PC-3 (cell line): ENCODE data around the gene RPLP2. TPM values are rescaled to one million over a fixed set of nuclear protein-coding genes. Genes with fewer than 3 reads are reported as not detected.
A peak's percentile ranks its signal among the peaks of the same experiment; 100 is the strongest.

ENCODE experiments used
- ATAC-seq: fragments of 200-7000 bp; cut with Tn5 transposase; 2 replicates; pipeline ENCODE4 v1.9.1; 2020; ENCODE audit warnings: mild to moderate bottlenecking, moderate library complexity
- BruUV-seq: library from RNA; stranded (reverse); fragments of 400-500 nt; replicated peaks from 2 replicates; lab custom pipeline; 2021; lab: Mats Ljungman, UMichigan
- CTCF ChIA-PET: fragments of 300-600 bp; sonication (Branson Sonifier 250); formaldehyde crosslinking; loops from one replicate; lab custom pipeline; 2022; ENCODE audit warnings: antibody characterized with exemption; lab: Charles Lee
- POLR2A ChIA-PET: fragments of 300-600 bp; sonication (Branson Sonifier 250); formaldehyde crosslinking; loops from one replicate; lab custom pipeline; 2022; ENCODE audit warnings: antibody characterized with exemption; ENCODE audit not compliant: unreplicated experiment; lab: Charles Lee
- DNase-seq: peaks from one replicate; pipeline ENCODE4 v3.0.0-alpha.2; 2015
- H2AFZ ChIP-seq: fragments of 300-600 bp; sonication (generic); 2 replicates; pipeline ENCODE4 v1.6.0; 2016; ENCODE audit warnings: antibody characterized with exemption, low read length
- H3F3A ChIP-seq: fragments of 300-600 bp; sonication (generic); one replicate; pipeline ENCODE4 v1.6.0; 2017; ENCODE audit warnings: antibody characterized with exemption, low read length, control low read depth, mild to moderate bottlenecking; ENCODE audit not compliant: unreplicated experiment
- H3K27ac ChIP-seq: fragments of 300-600 bp; sonication (generic); 2 replicates; pipeline ENCODE4 v1.5.1; 2016; ENCODE audit warnings: mild to moderate bottlenecking, low read length
- H3K27me3 ChIP-seq: fragments of 300-600 bp; sonication (generic); 2 replicates; pipeline ENCODE4 v1.6.1; 2016; ENCODE audit warnings: low read length, mixed read lengths
- H3K36me3 ChIP-seq: fragments of 300-600 bp; sonication (generic); 2 replicates; pipeline ENCODE4 v1.6.1; 2016; ENCODE audit warnings: low read depth, mixed run types, low read length, mixed read lengths
- H3K4me1 ChIP-seq: fragments of 300-600 bp; sonication (generic); 2 replicates; pipeline ENCODE4 v1.5.1; 2016; ENCODE audit warnings: low read length; ENCODE audit not compliant: insufficient read depth
- H3K4me2 ChIP-seq: fragments of 300-600 bp; sonication (generic); 2 replicates; pipeline ENCODE4 v1.6.0; 2016; ENCODE audit warnings: low read length
- H3K4me3 ChIP-seq: fragments of 300-600 bp; sonication (generic); 2 replicates; pipeline ENCODE4 v1.5.1; 2016; ENCODE audit warnings: mild to moderate bottlenecking, low read length, mixed read lengths
- H3K79me2 ChIP-seq: fragments of 300-600 bp; sonication (generic); 2 replicates; pipeline ENCODE4 v1.6.1; 2017; ENCODE audit warnings: low read length, mixed read lengths
- H3K9ac ChIP-seq: fragments of 300-600 bp; sonication (generic); 2 replicates; pipeline ENCODE4 v1.6.0; 2016; ENCODE audit warnings: mild to moderate bottlenecking, low read length
- H3K9me2 ChIP-seq: fragments of 300-600 bp; sonication (generic); replicated peaks from 2 replicates; pipeline ENCODE4 v1.6.1; 2016; ENCODE audit warnings: mixed run types, low read length, mixed read lengths
- H3K9me3 ChIP-seq: fragments of 300-600 bp; sonication (generic); 2 replicates; pipeline ENCODE4 v1.6.1; 2016; ENCODE audit warnings: low read length, mixed read lengths
- H4K20me1 ChIP-seq: fragments of 300-600 bp; sonication (generic); 2 replicates; pipeline ENCODE4 v1.6.1; 2016; ENCODE audit warnings: low read length, mixed read lengths
- CTCF ChIP-seq: fragments of 300-600 bp; sonication (generic); conservative IDR thresholded peaks from 2 replicates; pipeline ENCODE4 v1.5.1; 2017; ENCODE audit warnings: antibody characterized with exemption, low read depth, mild to moderate bottlenecking, low read length
- EZH2 ChIP-seq: fragments of 300-600 bp; sonication (generic); IDR thresholded peaks from one replicate; pipeline ENCODE4 v1.6.1; 2017; ENCODE audit warnings: antibody characterized with exemption, mild to moderate bottlenecking, low read length; ENCODE audit not compliant: unreplicated experiment
- EZH2phosphoT487 ChIP-seq: fragments of 300-600 bp; sonication (generic); IDR thresholded peaks from 2 replicates; pipeline ENCODE4 v1.6.1; 2018; ENCODE audit warnings: mild to moderate bottlenecking, antibody characterized with exemption, low read length, borderline replicate concordance
- intact Hi-C: fragments of 100-400 bp; cut with micrococcal nuclease; formaldehyde crosslinking; loops from 2 replicates; pipeline ENCODE4 v1.9.0; 2023
- total RNA-seq: library from RNA; depleted of rRNA; stranded (reverse); fragments of >200 nt; gene quantifications from 2 replicates; pipeline ENCODE4 v1.2.3, GENCODE V29; 2014

Gene RPLP2
- total RNA-seq, 1 experiment from 2014 or later: 897 TPM

GRCh38 chr11:777288-778255 lies 32.2 kb upstream of the RPLP2 start, which contains the start of gene GATD1:
TSS of gene GATD1 (minus strand) at chr11:777487. CDS start at chr11:777462, 25 bp downstream.
- ATAC-seq: peak; percentile 72
- Histone ChIP-seq H3K27me3 (no peaks in the 10 kb centered on the region), H3K4me1 (peaks cover 22% of the 10 kb centered on the region), H3K79me2 (peaks cover 56% of the 10 kb centered on the region), H3K9ac (peak within 1 kb of the TSS; percentile 96), H3F3A (no peaks in the 10 kb centered on the region), H3K4me2 (peak within 1 kb of the TSS; percentile 98), H4K20me1 (peaks cover 26% of the 10 kb centered on the region), H3K36me3 (peaks cover 9% of the 10 kb centered on the region; the same call in 1 of the 2 replicates), H2AFZ (peak within 1 kb of the TSS; percentile 78), H3K27ac (peak within 1 kb of the TSS; percentile 40), H3K9me3 (no peaks in the 10 kb centered on the region), H3K4me3 (peak within 1 kb of the TSS; percentile 95), H3K9me2 (no peaks in the 10 kb centered on the region)
- POLR2A ChIA-PET: interaction anchor here (0.5 to 0.7 kb wide), 2 partner anchors 14 to 81 kb away, joined by 3 to 16 read pairs; no protein-coding TSS in a partner anchor
- CTCF ChIA-PET: interaction anchor here (0.6 kb wide), 1 partner anchor 72 kb away, joined by 9 read pairs; the partner anchor contains the start of gene EPS8L2
- BruUV-seq: TSS peak; percentile 37
- intact Hi-C loops: no loop called here
- DNase-seq: peak; percentile 86
- TF ChIP-seq EZH2phosphoT487 (no peak), CTCF (no peak), EZH2 (no peak)

- Histone ChIP-seq H3K9me2 (no peaks in the 10 kb centered on the region), H3K4me3 (no peak overlapping the region), H3K36me3 (no peaks in the 10 kb centered on the region), H2AFZ (no peak overlapping the region), H3F3A (no peaks in the 10 kb centered on the region), H3K9ac (no peak overlapping the region), H3K79me2 (peaks cover 39% of the 10 kb centered on the region), H3K4me2 (no peak overlapping the region), H4K20me1 (peaks cover 13% of the 10 kb centered on the region), H3K9me3 (no peaks in the 10 kb centered on the region), H3K27ac (no peak overlapping the region), H3K27me3 (no peaks in the 10 kb centered on the region), H3K4me1 (peaks cover 21% of the 10 kb centered on the region)
- no TSS peak for BruUV-seq
- CTCF ChIA-PET: no interaction called here
- DNase-seq: no peak
- POLR2A ChIA-PET: no interaction called here
- intact Hi-C loops: no loop called here
- no peak for ATAC-seq
- no peak for TF ChIP-seq CTCF
- no peak for TF ChIP-seq EZH2phosphoT487
- no peak for TF ChIP-seq EZH2
These were observed 30.5 kb upstream of the RPLP2 start for GRCh38 chr11:778976-779954.
